ENCODE measurements around the gene SHOC2. TPM values are rescaled to one million over a fixed set of nuclear protein-coding genes. Genes with fewer than 3 reads are reported as not detected.

Gene SHOC2
- total RNA-seq, 1 experiment from 2014 or later: 23.7 TPM

DNA sequence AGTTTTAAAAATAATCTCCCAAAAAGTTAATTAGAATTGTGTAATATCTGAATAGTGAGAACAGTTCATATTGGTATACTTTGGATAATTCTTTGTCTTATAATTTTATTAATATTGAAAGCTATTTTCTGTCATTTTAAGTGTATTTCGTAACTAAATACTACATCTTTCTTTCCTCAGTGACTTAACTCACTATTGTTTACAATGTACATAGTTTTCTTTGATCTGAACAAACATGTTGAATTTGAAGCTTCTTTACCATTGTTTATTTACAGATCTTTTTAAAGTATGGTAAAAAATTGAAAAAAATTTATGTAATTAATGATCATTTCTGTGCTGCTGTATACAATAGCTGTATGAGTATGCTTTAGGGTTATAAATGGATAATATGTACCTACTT lies 42.6 kb upstream of the SHOC2 start:
- Histone ChIP-seq H2AK5ac (ENCODE audit: insufficient read length, low read length) (no peak overlapping the region), H3K4me2 (ENCODE audit: insufficient read depth, insufficient read length, low read length) (no peak overlapping the region), H3K9me3 (ENCODE audit: control insufficient read depth, low read depth, low read length) (no peaks in the 10 kb centered on the region), H3K56ac (ENCODE audit: insufficient read length, low read depth, low read length) (no peak overlapping the region), H4K8ac (replicated peaks; ENCODE audit: insufficient read length, low read depth, low read length) (no peak overlapping the region), H4K20me1 (ENCODE audit: control insufficient read depth, insufficient read depth, insufficient read length) (no peaks in the 10 kb centered on the region), H3T11ph (ENCODE audit: low read length) (no peak overlapping the region), H2BK120ac (ENCODE audit: low read depth, low read length, poor library complexity, severe bottlenecking) (no peak overlapping the region), H3K4ac (ENCODE audit: low read depth, low read length) (no peak overlapping the region), H2BK5ac (ENCODE audit: insufficient read length, low read length) (no peak overlapping the region), H3K27ac (ENCODE audit: insufficient read length, low read depth, low read length) (no peak overlapping the region), H3K18ac (ENCODE audit: insufficient read length, low read depth, low read length) (no peak overlapping the region), H3K27me3 (ENCODE audit: insufficient read depth, low read length) (no peaks in the 10 kb centered on the region), H2AFZ (ENCODE audit: low read length) (no peak overlapping the region), H2BK15ac (ENCODE audit: low read depth, low read length) (no peak overlapping the region), H2BK20ac (ENCODE audit: low read depth, low read length, poor library complexity, severe bottlenecking) (no peak overlapping the region), H2BK12ac (ENCODE audit: insufficient read length, low read depth, low read length) (no peak overlapping the region), H3K23me2 (ENCODE audit: insufficient read length, low read depth, low read length, poor library complexity, severe bottlenecking) (peaks cover 8% of the 10 kb centered on the region), H3K79me1 (ENCODE audit: insufficient read depth, low read depth, low read length, poor library complexity, severe bottlenecking) (no peaks in the 10 kb centered on the region), H3K79me2 (ENCODE audit: insufficient read depth, low read length) (no peaks in the 10 kb centered on the region), H3K9ac (ENCODE audit: extremely low read depth, insufficient read length, low read length) (no peak overlapping the region), H4K91ac (ENCODE audit: insufficient read length, low read depth, low read length) (no peak overlapping the region), H4K5ac (ENCODE audit: insufficient read length, low read depth, low read length) (no peak overlapping the region), H3K14ac (ENCODE audit: insufficient read depth, low read length) (no peak overlapping the region), H3K23ac (ENCODE audit: insufficient read length, low read depth, low read length) (no peak overlapping the region), H3K4me1 (ENCODE audit: insufficient read depth, low read length) (no peaks in the 10 kb centered on the region)
- peaks cover 7% of the 10 kb centered on the region in 2 experiments; a peak in 3 of 4 replicates for H3K4me1 Mint-ChIP-seq
- no CpG with 5 or more reads among the region's 1 CpG for WGBS (ENCODE audit: extremely low coverage, insufficient read length, low lambda C conversion rate)
- DNase-seq: no peak
- TF ChIP-seq, protein P1, sequence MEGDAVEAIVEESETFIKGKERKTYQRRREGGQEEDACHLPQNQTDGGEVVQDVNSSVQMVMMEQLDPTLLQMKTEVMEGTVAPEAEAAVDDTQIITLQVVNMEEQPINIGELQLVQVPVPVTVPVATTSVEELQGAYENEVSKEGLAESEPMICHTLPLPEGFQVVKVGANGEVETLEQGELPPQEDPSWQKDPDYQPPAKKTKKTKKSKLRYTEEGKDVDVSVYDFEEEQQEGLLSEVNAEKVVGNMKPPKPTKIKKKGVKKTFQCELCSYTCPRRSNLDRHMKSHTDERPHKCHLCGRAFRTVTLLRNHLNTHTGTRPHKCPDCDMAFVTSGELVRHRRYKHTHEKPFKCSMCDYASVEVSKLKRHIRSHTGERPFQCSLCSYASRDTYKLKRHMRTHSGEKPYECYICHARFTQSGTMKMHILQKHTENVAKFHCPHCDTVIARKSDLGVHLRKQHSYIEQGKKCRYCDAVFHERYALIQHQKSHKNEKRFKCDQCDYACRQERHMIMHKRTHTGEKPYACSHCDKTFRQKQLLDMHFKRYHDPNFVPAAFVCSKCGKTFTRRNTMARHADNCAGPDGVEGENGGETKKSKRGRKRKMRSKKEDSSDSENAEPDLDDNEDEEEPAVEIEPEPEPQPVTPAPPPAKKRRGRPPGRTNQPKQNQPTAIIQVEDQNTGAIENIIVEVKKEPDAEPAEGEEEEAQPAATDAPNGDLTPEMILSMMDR (conservative IDR thresholded peaks at IDR 0.05): no peak
- peaks cover 0 to 12% (median 6%) of the 10 kb centered on the region in 3 experiments; a peak in 3 of 7 replicates for H3K36me3 Mint-ChIP-seq (ENCODE audit: insufficient read depth in 1 of 3, low read depth in 3 of 3)
- no peaks in the 10 kb centered on the region for H3K9me3 Mint-ChIP-seq
- no peak overlapping the region for H3K4me3 Mint-ChIP-seq
- H3K27ac Mint-ChIP-seq: no peak overlapping the region
- no peaks in the 10 kb centered on the region for H3K27me3 Mint-ChIP-seq (ENCODE audit: low read depth)
